Inflammatory macrophage (primary cell): Measurements from ENCODE around the gene GBP5.
A peak's percentile ranks its signal among the peaks of the same experiment; 100 is the strongest.
"Not testable (repeated sequence)": the region's sequence is repeated elsewhere in the genome, so short reads cannot be mapped to it uniquely, and the experiment has no call there.

ENCODE experiments used
- DNase-seq, 2 donors: peaks; one replicate each; pipeline ENCODE4 v3.0.0-alpha.2; 2020 to 2022
- total RNA-seq, 18 experiments: gene quantifications; one replicate each; lab custom pipeline; 2026; ENCODE audit warnings: mixed read lengths in 6 of 18, inconsistent platforms in 2 of 18; lab: John Stamatoyannopoulos, UW

GBP5 gene
- 5.1 to 2,145 (median 23.7) reads per million in 18 experiments for total RNA-seq

- peak; percentile 46 to 66 for DNase-seq
These were observed at the start of gene GBP5 for GRCh38 chr1:89272269-89273041. TSS of gene GBP5 (minus strand) at chr1:89272860. CDS start at chr1:89269555, 3,305 bp downstream.

- no peak for DNase-seq
These were observed 49.7 kb upstream of the GBP5 start for GRCh38 chr1:89322402-89322801.

- peak; percentile 17 to 47 for DNase-seq
These were observed 39.9 kb upstream of the GBP5 start for GRCh38 chr1:89312572-89312971.

GRCh38 chr1:89311757-89312156 is 39.1 kb upstream of the GBP5 start:
- DNase-seq, result no peak

- no peak for DNase-seq
These were observed 38.3 kb upstream of the GBP5 start for GRCh38 chr1:89310976-89311375.

GRCh38 chr1:89310505-89310904 is 37.8 kb upstream of the GBP5 start:
- peak; percentile 23 to 60 for DNase-seq

- no peak for DNase-seq
These were observed 37.2 kb upstream of the GBP5 start for GRCh38 chr1:89309828-89310227.

- DNase-seq, result no peak
These were observed 33.6 kb upstream of the GBP5 start for GRCh38 chr1:89306273-89306672.

- DNase-seq, result no peak
These were observed 32.8 kb upstream of the GBP5 start for GRCh38 chr1:89305493-89305892.

GRCh38 chr1:89304572-89305230 is 32.0 kb upstream of the GBP5 start:
- DNase-seq, result no peak

- no peak for DNase-seq
These were observed 30.2 kb upstream of the GBP5 start for GRCh38 chr1:89302697-89303332.

- DNase-seq, result not testable (repeated sequence)
These were observed 27.2 kb upstream of the GBP5 start for GRCh38 chr1:89299739-89300463.

- DNase-seq, result no peak
These were observed 25.8 kb upstream of the GBP5 start for GRCh38 chr1:89298461-89298860.

GRCh38 chr1:89295187-89295586 is 22.5 kb upstream of the GBP5 start:
- no peak for DNase-seq

- no peak for DNase-seq
These were observed 18.6 kb upstream of the GBP5 start for GRCh38 chr1:89291276-89291675.

GRCh38 chr1:89288051-89288340 is 15.3 kb upstream of the GBP5 start:
- no peak for DNase-seq

GRCh38 chr1:89287181-89288050 is 14.8 kb upstream of the GBP5 start:
- no peak for DNase-seq

- DNase-seq, result peak; percentile 17 to 59
These were observed 14.0 kb upstream of the GBP5 start for GRCh38 chr1:89286549-89287180.

GRCh38 chr1:89285745-89286380 is 13.2 kb upstream of the GBP5 start:
- no peak for DNase-seq

- not testable (repeated sequence) for DNase-seq
These were observed 11.6 kb upstream of the GBP5 start for GRCh38 chr1:89284078-89284763.
